HL-60/S4 (cell line): ENCODE data around the gene PRKACG.

Source experiments
- in situ Hi-C: fragments of 300-500 bp; cut with MboI; formaldehyde crosslinking; loops from 2 replicates; pipeline ENCODE4 v1.14.3; 2022; ENCODE audit warnings: low sequenced_read_pairs

Gene PRKACG

DNA sequence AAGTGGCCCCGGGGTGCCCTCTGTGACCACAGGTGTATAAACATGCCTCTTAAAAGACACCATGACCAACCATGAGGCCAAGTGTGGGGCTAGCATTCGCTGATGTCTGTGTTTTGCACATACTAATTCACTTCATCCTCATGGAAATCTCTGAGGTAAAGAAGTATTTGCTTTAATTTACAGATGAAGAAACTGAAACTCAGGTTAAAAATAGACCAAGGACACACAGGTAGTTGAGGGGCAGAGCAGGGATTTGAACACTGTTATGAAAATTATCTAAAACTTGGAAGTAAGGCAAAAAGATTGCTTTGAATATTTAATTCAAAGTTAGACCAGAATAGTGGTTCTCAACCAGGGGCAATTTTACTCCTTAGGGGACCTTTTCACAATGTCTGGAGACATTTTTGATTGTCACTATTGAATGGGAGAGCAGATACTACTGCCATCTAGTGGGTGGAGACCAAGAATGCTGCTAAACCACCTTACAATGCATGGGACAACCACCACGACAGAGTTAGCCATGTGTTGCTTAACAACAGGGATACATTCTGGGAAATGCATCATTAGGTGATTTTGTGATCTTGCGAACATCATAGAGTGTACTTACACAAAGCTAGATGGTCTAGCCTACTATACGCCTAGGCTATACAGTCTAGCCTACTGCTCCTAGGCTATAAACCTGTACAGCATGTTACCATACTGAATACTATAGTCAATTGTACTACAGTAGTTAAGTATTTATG lies 13.6 kb upstream of the PRKACG start:
- in situ Hi-C loops: no loop called here

DNA sequence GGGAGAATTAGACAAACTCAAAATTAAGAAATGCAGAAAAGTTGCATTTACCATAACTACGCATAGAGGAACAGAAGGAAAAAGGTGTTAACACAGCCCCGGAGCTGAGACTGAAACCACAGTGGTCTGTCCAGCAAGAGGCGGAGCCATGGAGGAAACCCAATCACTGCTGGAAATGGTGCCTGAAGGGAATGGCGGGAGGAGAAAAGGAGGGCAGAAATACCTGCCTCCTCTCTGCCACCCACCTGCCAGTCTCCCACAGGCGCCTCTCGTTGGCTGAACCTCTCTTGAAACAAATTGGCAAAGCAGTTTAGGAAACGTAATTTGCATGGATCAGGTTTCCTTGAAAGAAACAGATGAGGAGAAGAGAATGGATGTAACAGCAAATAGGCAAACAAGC lies 9.7 kb upstream of the PRKACG start:
- in situ Hi-C loops: loop anchor here (25.0 kb wide), 2 partner anchors 311 to 511 kb away; partner anchors contain the start of gene PIP5K1B

DNA sequence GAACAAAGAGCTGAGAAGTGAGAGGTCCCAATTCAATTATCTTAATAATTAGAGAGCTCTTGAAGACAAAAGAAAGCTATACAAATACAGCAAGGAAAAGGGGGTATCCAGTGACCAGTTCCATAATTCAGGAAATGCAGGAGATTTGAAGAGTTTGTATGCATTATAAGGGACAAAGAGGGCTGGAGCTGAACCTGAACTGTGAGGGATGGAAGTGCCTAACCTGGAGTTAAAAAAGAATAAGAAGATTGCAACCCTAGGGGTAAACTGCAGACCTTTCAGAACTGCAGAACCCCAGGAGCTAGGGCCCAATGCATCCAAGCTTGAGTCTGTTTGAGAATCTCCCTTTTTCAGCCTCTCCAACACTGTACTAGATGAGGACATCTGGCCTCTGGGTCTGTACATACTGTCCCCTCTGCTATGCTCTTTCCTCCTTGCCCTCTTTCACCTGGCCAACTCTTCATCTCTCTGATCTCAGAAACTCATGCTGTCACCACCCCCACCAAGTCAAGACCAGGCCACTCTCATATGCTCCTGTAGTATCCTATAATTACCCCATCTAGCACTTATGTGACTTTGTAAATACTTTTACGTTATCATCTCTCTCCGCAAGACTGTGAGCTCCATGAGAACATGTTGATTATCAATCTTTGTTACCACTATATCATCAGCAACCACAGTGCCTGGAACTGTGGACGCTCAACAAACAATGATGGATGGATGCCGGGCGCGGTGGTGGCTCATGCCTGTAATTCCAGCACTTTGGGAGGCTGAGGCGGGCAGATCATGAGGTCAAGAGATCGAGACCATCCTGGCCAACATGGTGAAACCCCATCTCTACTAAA lies 6.6 kb upstream of the PRKACG start:
- in situ Hi-C loops: loop anchor here (25.0 kb wide), 2 partner anchors 308 to 508 kb away; partner anchors contain the start of gene PIP5K1B

DNA sequence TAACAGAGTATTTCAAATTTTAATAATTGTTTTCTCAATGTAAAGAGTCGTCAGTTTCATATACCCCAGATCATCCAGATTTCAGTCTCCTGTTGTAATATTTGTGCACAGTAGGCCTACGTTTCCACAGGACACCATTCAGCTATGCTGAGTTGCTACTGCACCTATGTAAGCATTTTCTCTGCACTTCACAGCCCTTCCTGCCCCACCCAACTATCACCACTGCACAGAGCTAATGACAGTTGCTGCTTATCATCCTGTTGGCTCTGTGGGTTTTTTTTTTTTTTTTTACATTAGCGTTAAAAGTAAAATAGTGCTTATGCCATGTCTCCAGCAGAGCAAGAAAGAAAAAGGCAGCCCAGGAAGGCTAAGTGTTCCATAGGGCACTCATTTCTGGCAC lies 5.9 kb upstream of the PRKACG start:
- in situ Hi-C loops: loop anchor here (25.0 kb wide), 2 partner anchors 308 to 508 kb away; partner anchors contain the start of gene PIP5K1B

DNA sequence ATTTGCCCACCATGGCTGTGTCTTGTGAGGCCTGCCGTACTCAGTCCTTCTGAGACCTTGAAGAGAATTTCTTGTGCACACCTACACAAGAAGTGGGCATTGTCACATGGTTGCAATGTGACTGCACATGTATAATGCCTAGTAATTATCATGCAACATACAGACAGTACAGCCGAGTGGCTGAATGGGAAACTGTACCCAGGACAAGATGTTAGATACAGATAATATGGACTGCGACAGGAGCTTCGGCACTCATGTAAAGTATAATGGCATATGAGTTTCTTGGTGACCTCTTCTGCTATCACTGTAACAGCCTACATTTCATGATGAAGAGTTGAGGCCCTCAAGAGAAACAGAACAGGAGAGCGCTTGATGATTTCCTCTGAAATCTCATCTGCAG lies 4.8 kb upstream of the PRKACG start:
- in situ Hi-C loops: loop anchor here (25.0 kb wide), 2 partner anchors 306 to 506 kb away; partner anchors contain the start of gene PIP5K1B

DNA sequence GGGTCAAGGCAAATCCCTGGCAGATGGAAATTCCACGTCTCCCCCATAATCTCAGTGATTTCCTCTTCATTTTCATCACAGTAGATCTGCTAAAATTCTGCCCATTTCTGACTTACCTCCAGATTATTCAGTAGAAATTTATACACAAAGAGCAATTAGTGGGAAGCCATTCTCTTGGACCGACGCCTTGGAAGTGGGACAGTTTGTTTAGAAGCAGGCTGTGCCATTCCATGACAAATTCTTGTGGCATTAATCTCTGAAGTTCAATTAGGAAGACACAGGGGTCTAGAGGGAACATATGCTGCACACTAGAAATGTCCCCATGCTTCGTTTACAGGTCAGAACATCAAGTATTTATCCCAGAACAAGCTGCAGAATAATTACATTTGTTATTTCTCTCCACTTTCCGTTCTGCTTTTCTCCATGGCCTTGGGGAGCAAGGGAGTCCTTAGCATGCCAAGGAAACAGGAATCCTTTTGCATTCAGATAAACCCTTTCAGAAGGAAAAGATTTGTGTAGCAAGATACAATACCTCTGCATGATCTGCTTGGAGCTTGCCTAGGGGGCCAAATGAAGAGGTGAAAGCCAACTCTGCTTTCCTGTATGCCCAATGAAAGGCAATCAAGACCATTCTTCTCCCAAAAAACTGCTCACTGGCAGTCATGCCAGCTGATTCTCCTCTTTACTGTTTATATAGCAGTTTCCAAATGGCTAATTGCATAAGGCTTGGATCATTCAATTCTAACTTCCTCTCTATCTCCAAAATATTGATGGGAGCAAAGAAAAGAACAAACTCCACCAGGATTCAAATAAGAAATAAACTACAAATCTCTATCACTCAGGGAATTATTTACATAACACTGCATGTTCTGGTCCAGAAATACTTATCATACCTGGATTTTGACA lies 2.5 kb upstream of the PRKACG start:
- in situ Hi-C loops: loop anchor here (25.0 kb wide), 2 partner anchors 304 to 504 kb away; partner anchors contain the start of gene PIP5K1B

DNA sequence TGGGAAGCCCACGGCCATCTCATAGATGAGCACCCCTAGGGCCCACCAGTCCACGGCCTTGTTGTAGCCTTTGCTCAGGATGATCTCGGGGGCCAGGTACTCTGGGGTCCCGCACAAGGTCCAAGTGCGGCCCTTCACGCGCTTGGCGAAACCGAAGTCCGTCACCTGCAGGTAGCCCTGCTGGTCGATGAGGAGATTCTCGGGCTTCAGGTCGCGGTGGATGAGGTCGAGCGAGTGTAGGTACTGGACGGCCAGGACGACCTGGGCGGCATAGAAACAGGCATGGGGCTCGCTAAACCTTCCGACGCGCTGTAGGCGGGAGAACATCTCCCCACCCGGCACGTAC lies 558 bp downstream of the PRKACG start:
- in situ Hi-C loops: loop anchor here (25.0 kb wide), 2 partner anchors 301 to 501 kb away; partner anchors contain the start of gene PIP5K1B

DNA sequence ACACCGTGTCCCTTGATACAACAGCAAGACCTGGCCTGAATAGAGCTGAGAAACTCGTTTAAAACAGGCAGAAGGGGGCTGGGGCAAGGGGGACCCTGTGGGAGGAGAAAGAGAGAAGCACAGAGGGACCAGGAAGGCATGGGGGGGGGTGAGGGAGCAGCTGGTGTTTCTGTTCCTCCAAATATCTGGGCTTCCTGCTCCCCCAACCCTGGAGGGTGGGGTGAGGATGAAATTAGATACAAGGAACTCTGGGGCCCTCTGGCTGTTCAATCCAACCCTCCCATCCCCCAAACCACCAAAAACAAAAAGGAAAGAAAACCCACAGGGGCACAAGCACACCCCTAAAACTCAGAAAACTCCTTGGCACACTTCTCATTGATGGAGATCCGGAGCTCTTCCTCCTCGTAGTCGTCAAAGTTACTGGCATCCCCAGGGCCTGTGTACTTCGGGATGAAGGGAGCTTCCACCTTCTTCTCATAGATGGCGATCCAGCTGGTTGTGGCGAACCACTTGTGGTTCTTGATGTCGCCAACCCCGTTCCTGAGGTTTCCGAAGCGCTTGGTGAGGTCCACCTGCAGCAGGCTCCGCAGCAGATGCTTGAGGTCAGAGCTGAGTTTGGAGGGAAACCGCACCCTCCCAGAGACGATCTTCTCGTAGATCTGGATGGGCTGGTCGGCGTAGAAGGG lies 1.1 kb downstream of the PRKACG start:
- in situ Hi-C loops: loop anchor here (25.0 kb wide), 2 partner anchors 301 to 501 kb away; partner anchors contain the start of gene PIP5K1B

DNA sequence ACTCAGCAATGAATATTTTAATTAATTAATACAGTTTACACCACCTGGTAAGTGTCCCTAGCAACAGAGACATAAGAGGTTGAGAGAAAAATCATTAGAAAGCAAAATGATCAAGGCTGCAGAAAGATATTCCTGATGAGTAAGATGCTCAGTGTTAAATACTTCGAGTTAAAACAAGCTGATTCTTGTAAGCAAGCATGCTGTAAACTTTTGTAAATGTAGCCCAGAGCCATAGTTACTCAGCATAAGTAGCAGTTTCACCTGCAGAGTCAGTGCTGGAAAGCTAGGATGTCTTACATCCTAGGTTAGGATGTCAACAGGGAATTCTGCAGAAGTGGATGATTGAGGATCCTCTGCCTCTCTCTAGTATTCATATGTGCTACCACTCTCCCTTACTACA lies 4.2 kb downstream of the PRKACG start:
- in situ Hi-C loops: loop anchor here (10.0 to 25.0 kb wide), 3 partner anchors 297 to 497 kb away; partner anchors contain the start of gene PIP5K1B

DNA sequence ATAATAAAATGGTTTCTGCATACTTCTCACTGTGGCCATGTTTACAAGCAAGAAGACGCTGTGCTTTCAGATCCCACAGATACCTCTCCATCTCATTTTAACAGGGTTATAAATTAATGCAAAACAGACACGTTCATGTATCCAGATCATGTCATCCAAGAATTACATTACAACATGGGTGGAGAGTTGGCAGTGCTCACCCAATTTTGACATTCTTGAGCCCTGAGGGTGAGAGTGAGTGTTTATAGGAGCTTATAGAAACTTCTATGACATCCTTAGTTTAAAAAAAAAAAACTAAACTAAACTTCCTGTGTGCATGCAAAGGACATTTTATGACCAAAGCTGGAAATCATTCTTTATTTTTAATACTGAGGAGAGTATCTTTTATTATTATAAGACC lies 9.1 kb downstream of the PRKACG start:
- in situ Hi-C loops: loop anchor here (10.0 to 25.0 kb wide), 3 partner anchors 293 to 493 kb away; partner anchors contain the start of gene PIP5K1B

DNA sequence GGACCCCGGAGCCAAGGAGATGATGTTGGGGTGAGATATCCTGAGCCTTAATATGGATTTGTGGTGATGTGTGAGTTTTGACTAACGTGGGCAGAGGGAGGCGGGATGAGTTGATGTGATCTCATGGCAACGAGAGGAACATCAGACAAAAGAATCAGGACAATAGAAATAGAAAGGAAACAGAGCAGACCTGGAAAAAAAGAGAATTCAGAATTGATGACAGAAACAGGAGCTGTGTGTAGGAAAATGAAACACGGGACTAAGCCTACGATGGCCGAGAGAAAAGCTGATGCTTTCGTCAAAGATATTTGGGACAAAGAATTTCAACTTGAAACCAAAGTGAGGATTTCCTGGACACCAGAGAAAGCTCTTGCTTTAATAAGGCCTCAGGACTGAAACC lies 10.9 kb downstream of the PRKACG start:
- in situ Hi-C loops: loop anchor here (10.0 to 25.0 kb wide), 3 partner anchors 291 to 491 kb away; partner anchors contain the start of gene PIP5K1B

DNA sequence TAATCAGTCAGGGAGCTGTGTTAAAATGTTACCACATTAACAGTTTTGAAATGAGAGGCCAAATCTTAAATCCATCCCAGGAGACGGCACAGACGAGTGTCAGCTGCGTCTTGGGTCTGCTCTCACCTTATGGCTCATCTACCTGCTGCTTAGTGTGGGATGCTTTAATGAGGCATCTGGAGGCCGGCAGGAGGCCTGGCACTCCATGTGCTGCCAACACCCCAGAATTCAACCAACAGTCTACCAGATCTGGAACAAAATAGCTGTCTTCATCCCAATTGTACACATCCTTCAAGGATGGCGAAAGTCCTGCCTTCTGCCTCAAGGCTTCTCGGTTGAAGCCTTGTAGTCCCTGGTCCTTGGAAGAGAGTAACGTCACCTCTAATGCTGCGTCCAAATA lies 12.0 kb downstream of the PRKACG start:
- in situ Hi-C loops: loop anchor here (10.0 to 25.0 kb wide), 3 partner anchors 290 to 490 kb away; partner anchors contain the start of gene PIP5K1B

DNA sequence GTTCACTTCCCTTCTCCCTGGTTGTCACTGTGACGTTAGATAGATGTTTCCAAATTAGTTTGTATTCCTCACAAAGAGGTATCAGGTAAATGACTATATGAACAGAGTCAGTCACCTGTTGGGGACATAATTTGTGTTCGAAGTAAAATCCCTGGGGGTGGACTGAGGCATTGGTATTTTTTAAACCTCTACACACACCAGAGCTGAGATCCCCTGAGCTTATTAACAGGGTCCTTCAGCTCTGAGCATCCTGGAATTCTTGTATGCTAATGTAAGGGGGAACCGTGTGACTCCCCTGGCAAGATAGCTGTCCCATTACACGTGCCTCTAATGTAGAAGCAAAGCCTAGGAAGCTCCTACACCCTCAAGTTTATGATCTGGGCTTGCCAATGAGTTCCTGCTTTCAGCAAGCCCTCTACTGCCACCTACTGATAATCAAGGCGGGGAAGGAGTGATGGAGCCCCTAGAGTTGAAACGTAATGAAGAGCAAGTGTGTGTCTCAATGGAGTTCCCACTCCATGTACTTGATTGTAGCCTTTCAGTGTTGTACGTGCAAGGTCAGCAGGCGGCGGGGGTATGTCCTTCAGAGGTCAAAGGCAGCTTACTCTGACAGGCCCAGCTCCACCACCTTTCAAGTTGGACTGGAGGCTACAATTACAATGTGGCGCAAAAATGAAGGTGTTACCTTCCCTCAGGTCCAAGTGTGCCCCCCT lies 14.4 kb downstream of the PRKACG start:
- in situ Hi-C loops: loop anchor here (10.0 to 25.0 kb wide), 3 partner anchors 287 to 487 kb away; partner anchors contain the start of gene PIP5K1B

DNA sequence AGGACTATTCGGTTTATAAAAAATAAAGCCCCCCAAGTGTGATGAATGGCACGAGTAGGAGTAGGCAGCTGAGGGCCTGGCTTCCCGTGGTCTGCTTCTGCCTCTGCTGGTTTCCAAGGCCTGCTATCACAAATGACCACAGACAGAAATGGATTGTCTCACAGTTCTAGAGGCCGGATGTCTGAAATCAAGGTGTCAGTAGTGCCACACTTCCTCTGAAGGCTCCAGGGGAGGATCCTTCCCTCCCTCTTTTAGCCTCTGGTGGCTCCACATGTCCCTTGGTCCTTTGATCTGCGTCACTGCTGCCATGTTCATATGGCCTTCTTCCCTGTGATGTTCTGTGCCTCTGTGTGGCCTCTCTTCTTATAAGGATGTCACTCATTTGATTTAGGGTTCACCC lies 15.1 kb downstream of the PRKACG start:
- in situ Hi-C loops: no loop called here

DNA sequence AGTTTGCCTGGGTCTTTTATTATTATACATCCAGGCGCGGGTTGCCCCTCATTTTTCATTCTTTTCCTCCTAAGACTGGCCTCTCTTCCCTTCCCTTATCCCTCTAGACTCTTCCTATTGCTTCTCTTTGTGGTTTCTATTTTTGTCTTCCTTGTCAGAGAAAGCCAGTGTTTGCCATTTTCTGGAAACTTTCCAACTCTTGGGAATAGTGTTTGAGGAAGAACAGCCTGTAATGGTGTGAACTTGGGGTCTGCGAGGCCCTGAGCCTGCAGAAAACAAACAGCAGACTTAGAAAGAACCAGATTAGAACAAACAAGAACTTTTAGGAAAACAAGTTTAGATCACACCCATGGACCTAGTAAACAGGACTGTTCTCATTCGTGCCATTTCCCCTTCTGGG lies 15.5 kb downstream of the PRKACG start:
- in situ Hi-C loops: no loop called here

DNA sequence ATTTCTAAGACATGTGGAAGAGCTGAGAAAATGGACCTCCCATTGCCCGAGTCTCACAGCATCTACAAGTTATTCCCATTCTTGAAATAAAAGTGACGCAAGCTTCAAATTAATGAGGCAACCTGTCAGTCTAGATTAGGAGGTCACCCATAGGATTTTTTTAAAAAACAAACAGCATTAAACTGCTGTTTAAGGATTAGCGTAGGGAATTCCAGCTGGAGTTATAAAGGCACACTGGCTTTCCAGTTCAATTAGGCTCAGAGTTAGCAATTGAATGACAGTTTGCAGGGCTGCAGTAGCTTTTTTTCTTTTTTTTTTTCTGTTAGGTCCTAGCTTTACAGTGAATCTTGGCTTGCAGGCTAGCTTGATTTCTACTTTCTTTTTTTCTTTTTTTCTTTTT lies 16.2 kb downstream of the PRKACG start:
- in situ Hi-C loops: no loop called here

DNA sequence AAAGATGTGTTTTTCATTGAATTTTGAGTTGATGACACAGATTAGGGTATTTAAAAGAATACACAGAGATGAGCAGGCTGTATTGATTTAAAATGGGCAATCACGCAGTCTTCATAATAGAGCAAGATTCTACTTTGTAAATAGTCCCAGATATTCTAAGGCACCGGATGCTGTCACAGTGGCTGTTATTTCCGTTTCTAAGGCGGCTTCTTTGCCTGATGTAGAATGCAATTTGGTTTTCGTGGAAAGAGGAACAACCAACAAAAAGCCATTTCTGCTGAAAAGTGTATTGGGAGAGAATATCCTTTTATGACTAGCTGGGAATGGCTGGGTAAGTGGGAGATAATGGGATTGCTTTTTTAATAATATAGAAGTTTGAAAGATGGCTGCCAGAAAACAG lies 17.5 kb downstream of the PRKACG start:
- in situ Hi-C loops: no loop called here

DNA sequence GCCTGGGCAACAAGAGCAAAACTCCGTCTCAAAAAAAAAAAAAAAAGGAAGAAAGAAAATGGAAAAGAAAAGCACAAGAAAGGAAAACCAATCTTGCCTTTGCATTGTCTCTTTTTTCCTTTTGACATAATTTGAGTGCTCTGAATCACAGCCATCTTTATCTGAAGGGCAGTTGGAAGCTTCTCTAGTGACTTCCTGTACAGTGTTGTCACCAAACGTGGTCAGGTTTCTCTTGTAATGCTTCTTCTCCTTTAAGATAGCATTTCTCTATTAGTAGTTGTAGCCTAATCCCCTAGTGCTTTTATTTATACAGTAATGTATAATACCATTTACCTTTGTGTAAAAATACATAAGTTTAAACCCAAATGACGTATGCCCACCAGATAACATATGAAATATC lies 18.1 kb downstream of the PRKACG start:
- in situ Hi-C loops: no loop called here

DNA sequence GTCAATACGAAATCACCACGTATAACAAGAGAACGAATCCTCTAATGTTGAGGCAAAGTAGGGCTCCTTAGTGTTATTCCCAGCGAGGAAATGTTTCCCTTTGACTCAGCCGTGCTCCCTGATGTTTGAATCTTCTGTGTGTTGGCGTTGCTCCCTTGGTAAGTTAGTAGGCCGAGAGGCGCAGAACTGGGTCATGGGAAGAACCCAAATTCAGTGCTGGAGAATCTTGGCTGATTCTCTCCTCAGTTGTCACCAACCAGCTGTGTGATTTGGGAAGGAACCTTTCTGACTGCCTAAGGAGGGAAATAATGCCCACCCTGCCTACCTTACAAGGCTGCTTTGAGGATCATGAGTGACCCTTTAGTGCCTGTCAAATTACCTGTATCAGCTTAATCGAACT lies 22.5 kb downstream of the PRKACG start:
- in situ Hi-C loops: no loop called here
